Thoracic aorta (tissue), 2 donors: Measurements from ENCODE around the gene TRAPPC3L. TPM values are rescaled to one million over a fixed set of nuclear protein-coding genes. Genes with fewer than 3 reads are reported as not detected.

Source experiments
- ATAC-seq: fragments of 150-250 bp; one replicate; pipeline ENCODE4 v1.8.0; 2017; ENCODE audit warnings: low read depth; ENCODE audit not compliant: insufficient number of reproducible peaks, low FRiP score
- DNase-seq: peaks from one replicate; pipeline ENCODE4 v3.0.0-alpha.2; 2020; ENCODE audit warnings: low spot score
- H3K27ac ChIP-seq, 2 donors: fragments of 200-600 bp; sonication (generic); 1 replicate in 1 of 2; 2 replicates in 1 of 2; pipeline ENCODE4 v1.5.1; 2016; ENCODE audit warnings: mild to moderate bottlenecking in 2 of 2, moderate library complexity in 2 of 2
- H3K27me3 ChIP-seq: fragments of 200-600 bp; sonication (generic); replicated peaks from 2 replicates; pipeline ENCODE4 v1.6.0; 2016; ENCODE audit warnings: mild to moderate bottlenecking; ENCODE audit not compliant: insufficient read depth
- H3K36me3 ChIP-seq: fragments of 200-600 bp; sonication (generic); one replicate; pipeline ENCODE4 v1.5.1; 2016
- H3K4me1 ChIP-seq, 2 donors: fragments of 200-600 bp; sonication (generic); 1 replicate in 1 of 2; 2 replicates in 1 of 2; pipeline versions ENCODE4 v1.5.1 to v1.6.0; 2016; ENCODE audit warnings: low read depth in 2 of 2, mild to moderate bottlenecking in 1 of 2; ENCODE audit not compliant: control insufficient read depth in 1 of 2
- H3K4me3 ChIP-seq: fragments of 200-600 bp; sonication (generic); 2 replicates; pipeline ENCODE4 v1.5.1; 2016; ENCODE audit warnings: mild to moderate bottlenecking
- H3K9me3 ChIP-seq: fragments of 200-600 bp; sonication (generic); 2 replicates; pipeline ENCODE4 v1.5.1; 2016
- total RNA-seq, 2 donors: library from RNA; depleted of rRNA; stranded (reverse); fragments of >200 nt; gene quantifications; one replicate each; pipeline versions ENCODE4 v1.1.0 to v1.2.3, GENCODE V29; 2016
- TF ChIP-seq, protein P1 (sequence below): fragments of 200-600 bp; sonication (generic); IDR thresholded peaks from one replicate; pipeline ENCODE4 v1.5.1; 2019; ENCODE audit warnings: antibody characterized with exemption

TRAPPC3L gene
- total RNA-seq, 2 donors from 2014 or later = not detected

DNA sequence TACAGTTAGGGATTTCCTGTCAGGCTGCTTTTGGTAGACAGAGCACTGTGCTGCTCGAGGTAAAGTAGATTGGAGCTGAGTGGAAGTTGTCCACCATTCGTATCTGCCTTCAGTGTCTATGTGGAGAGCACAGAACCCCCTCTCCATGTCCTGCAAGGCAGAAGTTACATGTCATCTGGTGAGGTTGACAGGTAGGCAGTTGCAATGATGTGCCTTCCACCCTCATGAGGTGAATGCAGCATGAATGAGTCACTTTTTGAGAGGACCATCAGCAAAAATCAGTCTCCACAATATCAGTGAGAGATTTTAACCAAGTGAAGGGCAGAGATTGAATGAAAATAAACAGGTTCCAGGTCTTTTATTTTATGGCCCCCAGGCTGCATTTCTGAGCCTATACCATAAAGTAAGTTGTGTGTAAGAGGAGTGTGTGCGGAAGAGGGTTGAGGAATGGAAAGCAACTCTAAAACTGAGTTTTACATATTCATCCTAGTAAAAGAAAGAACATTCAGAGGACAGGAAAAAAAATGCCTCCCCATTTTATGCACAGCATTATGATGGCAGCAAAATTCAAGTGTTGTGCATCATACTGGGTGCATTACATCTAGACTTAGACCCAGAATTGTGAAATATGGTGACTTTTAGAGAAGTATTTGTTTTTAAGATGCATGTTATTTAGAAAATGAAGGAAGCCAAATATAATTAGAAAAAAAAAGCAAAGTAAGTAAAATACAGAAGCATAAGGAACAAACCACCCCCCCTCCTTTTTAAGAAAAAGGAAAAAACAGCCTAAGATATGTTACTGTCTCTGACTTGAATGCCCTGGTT lies 15.8 kb downstream of the TRAPPC3L start:
- Histone ChIP-seq H3K4me3 (no peak overlapping the region), H3K36me3 (no peaks in the 10 kb centered on the region), H3K27me3 (no peaks in the 10 kb centered on the region), H3K27ac (no peak overlapping the region), H3K9me3 (no peaks in the 10 kb centered on the region), H3K4me1 (peaks cover 0 to 17% of the 10 kb centered on the region in 2 donors)
- TF ChIP-seq, protein P1, sequence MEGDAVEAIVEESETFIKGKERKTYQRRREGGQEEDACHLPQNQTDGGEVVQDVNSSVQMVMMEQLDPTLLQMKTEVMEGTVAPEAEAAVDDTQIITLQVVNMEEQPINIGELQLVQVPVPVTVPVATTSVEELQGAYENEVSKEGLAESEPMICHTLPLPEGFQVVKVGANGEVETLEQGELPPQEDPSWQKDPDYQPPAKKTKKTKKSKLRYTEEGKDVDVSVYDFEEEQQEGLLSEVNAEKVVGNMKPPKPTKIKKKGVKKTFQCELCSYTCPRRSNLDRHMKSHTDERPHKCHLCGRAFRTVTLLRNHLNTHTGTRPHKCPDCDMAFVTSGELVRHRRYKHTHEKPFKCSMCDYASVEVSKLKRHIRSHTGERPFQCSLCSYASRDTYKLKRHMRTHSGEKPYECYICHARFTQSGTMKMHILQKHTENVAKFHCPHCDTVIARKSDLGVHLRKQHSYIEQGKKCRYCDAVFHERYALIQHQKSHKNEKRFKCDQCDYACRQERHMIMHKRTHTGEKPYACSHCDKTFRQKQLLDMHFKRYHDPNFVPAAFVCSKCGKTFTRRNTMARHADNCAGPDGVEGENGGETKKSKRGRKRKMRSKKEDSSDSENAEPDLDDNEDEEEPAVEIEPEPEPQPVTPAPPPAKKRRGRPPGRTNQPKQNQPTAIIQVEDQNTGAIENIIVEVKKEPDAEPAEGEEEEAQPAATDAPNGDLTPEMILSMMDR = no peak
- DNase-seq = no peak
- no peak for ATAC-seq

DNA sequence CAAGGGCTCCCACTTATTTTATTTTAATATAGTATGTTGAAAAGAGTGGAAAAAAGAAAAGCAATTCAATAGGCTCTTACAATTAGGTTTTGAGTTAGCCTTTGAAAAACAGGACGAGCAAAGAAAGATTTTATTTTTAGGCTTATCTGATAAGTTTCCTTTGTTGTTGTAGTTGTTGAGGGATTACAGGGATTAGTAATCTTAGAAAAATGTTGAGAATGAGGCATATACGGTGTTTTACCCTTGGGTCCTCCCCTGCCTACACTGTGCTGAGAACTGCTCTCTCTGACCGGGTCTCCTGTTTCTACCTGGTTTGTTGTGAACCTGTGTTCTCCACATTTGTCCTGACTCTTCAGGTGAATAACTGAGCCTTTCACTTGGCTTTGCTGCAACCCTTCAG lies 16.7 kb downstream of the TRAPPC3L start:
- Histone ChIP-seq H3K36me3 (no peaks in the 10 kb centered on the region), H3K27ac (no peak overlapping the region), H3K4me3 (no peak overlapping the region), H3K4me1 (peaks cover 0 to 17% of the 10 kb centered on the region in 2 donors), H3K27me3 (no peaks in the 10 kb centered on the region), H3K9me3 (no peaks in the 10 kb centered on the region)
- DNase-seq = no peak
- TF ChIP-seq, protein P1 = no peak
- ATAC-seq = no peak

DNA sequence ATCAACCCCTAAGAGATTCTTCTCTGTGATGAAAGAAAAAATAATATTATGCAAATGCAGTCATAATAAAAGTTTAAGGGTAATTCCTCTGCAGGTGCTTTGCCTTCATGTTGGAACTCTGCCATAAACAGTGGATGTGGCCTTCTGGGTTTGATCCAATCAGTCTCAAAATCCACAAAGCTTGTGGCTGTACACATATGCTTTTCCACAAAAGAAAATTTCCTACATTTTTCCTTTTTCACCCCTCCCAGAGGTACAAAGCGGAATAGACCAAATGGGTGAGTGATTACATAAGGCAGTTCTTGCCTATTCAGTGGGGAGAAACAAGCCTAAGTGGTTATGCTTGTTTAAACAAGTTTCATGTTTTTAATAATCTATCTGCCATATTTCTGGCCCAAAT lies 17.4 kb downstream of the TRAPPC3L start:
- H3K36me3 ChIP-seq = no peaks in the 10 kb centered on the region

DNA sequence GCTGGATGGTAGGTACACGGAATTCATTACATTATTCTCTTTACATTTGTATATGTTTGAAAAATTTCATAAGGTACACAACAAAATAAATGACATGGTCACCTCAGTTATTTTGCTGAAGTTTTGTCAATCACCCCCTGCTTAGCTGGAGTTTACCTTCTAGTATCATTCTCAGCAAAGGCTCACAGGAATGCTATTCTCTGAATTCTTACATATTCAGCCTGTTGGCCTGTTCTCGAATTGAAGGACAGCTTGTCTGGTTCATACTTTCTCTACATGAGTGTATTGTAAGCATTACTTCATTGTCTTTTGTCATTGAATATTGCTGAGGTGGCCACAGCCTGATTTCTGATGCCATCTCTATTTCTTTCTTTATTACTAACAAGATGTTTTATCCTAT lies 21.2 kb downstream of the TRAPPC3L start:
- no peaks in the 10 kb centered on the region for H3K9me3 ChIP-seq
- H3K36me3 ChIP-seq = no peaks in the 10 kb centered on the region
- DNase-seq = no peak
- H3K27ac ChIP-seq = no peak overlapping the region
- TF ChIP-seq, protein P1 = no peak
- no peak overlapping the region for H3K4me3 ChIP-seq
- no peaks in the 10 kb centered on the region for H3K27me3 ChIP-seq
- H3K4me1 ChIP-seq = peaks cover 0 to 14% of the 10 kb centered on the region in 2 donors
- no peak for ATAC-seq

More for the DNA sequence above, 17.4 kb downstream of the TRAPPC3L start:
- no peak overlapping the region for H3K4me3 ChIP-seq
- ATAC-seq (no peak), DNase-seq (no peak)
- H3K27me3 ChIP-seq = no peaks in the 10 kb centered on the region
- H3K9me3 ChIP-seq = no peaks in the 10 kb centered on the region
- TF ChIP-seq, protein P1 = no peak
- H3K27ac ChIP-seq = no peak overlapping the region
- peaks cover 0 to 17% of the 10 kb centered on the region in 2 donors for H3K4me1 ChIP-seq

DNA sequence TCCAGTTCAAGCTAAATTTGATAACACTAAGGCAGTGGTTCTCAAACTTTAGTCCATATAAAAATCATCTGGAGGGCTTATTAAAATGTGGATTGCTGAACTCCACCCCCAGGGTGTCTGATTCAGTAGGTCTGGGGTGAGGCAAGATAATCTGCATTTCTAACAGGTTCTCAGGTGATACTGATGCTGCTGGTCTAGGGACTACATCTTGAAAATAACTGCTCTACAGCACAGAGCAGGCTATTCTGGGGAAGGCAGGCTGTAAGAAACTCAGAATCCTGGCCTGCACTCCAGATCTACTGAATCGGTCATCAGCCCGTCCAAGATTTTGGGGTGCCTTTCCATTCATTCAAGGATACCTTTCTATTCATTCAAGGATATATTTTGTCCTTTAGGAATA lies 22.6 kb downstream of the TRAPPC3L start:
- Histone ChIP-seq H3K4me3 (no peak overlapping the region), H3K27ac (no peak overlapping the region), H3K27me3 (no peaks in the 10 kb centered on the region), H3K36me3 (no peaks in the 10 kb centered on the region), H3K9me3 (no peaks in the 10 kb centered on the region), H3K4me1 (peaks cover 0 to 10% of the 10 kb centered on the region in 2 donors)
- no peak for DNase-seq
- TF ChIP-seq, protein P1 = no peak
- ATAC-seq = no peak
